ENCODE data around the gene UBE2Q1.
"Not testable (repeated sequence)": the region's sequence is repeated elsewhere in the genome, so short reads cannot be mapped to it uniquely, and the experiment has no call there.

The UBE2Q1 gene

DNA sequence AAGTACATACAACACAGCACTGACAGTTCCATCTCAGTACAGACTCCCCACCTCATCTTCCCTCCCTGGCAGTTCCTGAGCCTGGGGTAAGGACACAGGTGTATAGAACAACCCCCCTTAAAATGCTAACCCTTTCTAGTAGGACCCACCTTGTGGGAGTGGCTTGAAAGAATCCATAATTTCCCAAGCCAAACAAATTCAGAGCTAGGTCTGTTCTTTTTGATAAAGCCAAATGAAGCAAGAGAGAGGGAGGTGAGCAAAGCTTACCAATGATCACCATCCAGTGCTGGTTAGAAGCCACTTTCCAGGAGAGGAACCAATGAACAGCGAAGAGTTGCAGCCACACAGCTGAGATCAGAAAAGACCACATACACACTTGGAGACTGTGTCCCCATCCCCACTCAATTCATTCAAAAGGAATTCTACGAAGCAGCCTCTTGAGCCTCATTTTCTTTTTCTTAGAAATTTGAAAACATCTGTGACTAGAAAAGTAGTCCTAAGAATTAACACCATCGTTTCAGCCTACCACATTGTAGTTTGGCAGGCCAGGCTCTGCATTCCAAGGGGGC lies 9.2 kb downstream of the UBE2Q1 start:
- DNase-seq, result no peak

- DNase-seq, result no peak
Measured at GRCh38 chr1:154548028-154548427, 10.4 kb downstream of the UBE2Q1 start.

GRCh38 chr1:154547105-154547732 lies 11.2 kb downstream of the UBE2Q1 start:
- DNase-seq, result no peak

GRCh38 chr1:154546264-154547063 lies 12.0 kb downstream of the UBE2Q1 start:
- DNase-seq, result peak; percentile 72

GRCh38 chr1:154541231-154541630 lies 17.2 kb downstream of the UBE2Q1 start:
- no peak for DNase-seq

DNA sequence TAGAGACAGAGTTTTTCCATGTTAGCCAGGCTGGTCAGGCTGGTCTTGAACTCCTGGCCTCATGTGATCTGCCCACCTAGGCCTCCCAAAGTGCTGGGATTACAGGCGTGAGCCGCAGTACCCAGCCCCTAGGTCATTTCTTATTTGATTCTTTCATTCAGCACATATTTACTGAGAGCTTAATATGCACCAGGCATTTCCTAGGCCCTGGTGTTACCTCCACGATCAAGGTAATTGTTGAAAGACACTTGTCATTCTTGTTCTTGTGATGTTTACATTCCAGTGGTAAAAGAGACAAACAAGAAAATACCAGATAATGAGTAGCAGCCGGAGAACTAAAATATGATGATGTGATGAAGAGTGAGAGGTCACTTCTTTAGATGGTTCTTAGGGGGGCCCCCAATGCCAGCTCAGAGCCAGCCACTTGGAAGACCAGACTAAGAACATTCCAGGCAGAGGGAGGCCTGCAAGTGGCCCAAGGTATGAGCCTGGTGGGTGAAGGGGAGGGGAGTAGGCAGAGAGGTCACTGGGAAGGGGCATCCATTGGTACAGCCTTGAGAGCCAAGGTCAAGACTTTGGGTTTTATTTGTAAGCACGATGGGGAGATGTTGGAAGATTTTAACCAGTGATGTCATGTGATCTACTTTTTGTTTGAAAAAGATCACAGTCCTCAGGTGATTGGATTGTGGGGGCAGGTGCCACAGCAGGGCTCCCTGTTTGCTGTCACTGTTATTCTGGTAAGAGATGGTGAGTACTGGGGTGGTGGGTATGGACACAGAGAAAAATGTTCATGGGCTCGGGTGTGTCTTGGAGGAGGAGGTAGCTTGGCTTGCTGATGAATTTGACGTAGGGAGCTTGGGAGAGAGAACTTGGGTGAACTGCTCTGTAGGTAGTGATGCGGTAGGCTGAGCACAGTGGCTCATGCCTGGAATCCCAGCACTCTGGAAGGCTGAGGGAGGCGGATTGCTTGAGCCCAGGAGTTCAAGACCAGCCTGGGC lies 18.7 kb downstream of the UBE2Q1 start:
- DNase-seq, result no peak

- no peak for DNase-seq
Measured at GRCh38 chr1:154536570-154536969, 21.9 kb downstream of the UBE2Q1 start.

GRCh38 chr1:154533952-154534844 lies 24.3 kb downstream of the UBE2Q1 start:
- DNase-seq, result peak; percentile 81

- not testable (repeated sequence) for DNase-seq
Measured at GRCh38 chr1:154531950-154532349, 26.5 kb downstream of the UBE2Q1 start.

DNA sequence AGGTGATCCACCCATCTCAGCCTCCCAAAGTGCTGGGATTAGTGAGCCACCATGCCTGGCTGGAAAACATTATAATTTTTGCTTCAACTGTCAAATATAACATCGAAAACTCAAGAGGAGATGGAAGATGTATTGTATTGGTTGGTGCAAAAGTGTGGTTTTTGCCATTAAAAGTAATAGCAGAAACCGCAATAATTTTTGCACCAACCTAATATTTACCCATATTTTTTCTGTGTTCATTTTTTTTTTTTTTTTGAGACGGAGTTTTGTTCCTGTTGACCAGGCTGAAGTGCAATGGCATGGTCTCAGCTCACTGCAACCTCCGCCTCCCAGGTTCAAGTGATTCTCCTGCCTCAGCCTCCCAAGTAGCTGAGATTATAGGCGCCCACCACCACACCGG lies 29.2 kb downstream of the UBE2Q1 start:
- DNase-seq, result no peak

DNA sequence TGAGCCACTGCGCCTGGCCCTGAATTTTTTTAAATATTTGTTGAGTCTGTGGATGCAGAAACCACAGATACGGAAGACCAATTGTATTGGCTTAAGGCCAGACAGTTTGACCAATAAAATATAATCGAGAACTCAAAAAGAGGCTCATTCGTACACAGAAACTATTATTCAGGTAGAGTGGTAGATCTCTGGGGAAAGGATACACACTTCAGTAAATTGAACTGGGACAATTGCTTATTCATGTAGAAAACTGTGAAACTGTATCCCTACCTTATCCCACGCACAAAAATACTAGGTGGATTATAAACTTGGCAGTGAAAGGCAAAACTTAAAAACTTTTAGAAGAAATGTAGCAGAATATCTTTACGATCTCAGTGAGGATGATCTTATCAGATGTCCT lies 31.3 kb downstream of the UBE2Q1 start:
- no peak for DNase-seq

GRCh38 chr1:154524881-154525280 lies 33.6 kb downstream of the UBE2Q1 start:
- DNase-seq, result no peak

- peak; percentile 70 for DNase-seq
Measured at GRCh38 chr1:154521695-154522094, 36.8 kb downstream of the UBE2Q1 start.

GRCh38 chr1:154520333-154520732 lies 38.1 kb downstream of the UBE2Q1 start:
- DNase-seq, result no peak

DNA sequence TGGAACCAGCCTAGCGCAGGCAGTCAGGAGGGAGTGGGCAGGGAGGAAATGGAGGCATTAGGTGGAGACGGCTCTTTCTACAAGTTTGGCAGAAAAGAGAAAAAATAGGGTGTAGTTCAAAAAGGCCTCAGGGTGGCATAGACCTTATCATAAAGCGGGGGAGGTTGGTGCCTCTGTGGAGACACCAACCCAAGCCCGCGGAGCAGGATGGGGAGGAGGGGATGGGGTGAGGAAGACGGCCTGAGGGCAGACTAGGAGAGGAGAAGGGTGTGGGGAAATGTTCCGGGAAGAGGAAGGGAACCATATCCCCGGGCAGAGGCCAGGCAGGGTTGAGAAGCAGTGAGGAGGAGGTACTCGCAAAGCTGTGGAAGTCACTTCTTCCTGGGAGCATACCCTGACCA lies 38.9 kb downstream of the UBE2Q1 start:
- no peak for DNase-seq

DNA sequence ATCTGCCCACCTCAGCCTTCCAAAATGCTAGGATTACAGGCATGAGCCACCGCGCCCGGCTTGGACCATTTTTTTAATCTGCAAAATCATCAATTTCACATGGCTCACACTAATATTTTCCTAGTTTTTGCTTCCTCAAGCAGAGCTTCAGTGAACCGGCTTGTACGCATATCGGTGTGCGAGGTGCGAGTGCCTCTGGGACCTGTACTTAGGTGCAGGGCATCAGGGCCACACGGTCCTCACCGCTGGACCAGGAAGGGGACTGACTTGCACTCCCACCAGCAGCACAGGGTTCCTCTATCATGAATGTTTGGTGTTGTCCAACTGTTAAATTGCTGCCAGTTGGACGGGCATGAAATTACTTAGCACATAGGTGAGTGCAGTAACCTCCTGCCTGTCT lies 40.8 kb downstream of the UBE2Q1 start:
- no peak for DNase-seq

DNA sequence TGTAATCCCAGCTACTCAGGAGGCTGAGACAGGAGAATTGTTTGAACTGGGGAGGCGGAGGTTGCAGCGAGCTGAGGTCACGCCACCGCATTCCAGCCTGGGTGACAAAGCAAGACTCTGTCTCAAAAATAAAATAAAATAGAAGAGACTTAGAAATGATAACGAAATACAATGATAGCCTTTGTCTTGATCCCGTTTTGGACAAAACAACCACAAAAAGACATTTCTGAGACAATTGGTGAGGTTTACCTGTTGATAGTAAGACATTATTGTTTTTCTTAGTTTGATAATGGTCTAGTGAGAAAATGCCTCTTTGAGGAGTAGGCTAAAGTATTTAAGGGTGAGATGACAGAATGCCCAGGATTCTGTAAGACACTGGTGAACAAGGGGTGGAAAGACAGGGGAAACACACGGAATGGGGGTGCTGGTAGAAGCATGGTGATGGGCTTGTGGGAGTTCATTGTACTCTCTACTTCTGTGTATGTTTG lies 44.4 kb downstream of the UBE2Q1 start:
- no peak for DNase-seq

- DNase-seq, result no peak
Measured at GRCh38 chr1:154512760-154513159, 45.7 kb downstream of the UBE2Q1 start.

- no peak for DNase-seq
Measured at GRCh38 chr1:154503898-154504297, 54.6 kb downstream of the UBE2Q1 start.

DNA sequence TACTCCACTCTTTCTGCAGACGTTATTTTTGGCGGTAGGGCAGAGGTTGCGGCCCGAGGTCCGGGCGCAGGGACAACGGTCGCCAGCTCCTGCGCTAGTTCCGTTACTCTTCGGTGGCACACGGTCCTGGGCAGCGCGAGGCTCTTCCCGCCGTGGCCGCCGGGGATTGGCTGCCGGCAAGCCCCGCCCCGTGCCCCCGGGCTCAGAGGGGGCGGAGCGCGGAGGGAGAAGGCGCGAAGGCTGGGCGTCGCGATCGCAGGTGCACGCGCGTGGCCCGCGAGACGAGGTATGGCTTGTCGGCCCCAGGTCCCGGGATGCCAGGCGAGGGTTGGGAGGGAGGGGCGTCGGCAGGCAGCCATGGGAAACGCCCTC lies 55.7 kb downstream of the UBE2Q1 start:
- DNase-seq, result no peak

- peak; percentile 18 for DNase-seq
Measured at GRCh38 chr1:154502066-154502743, 56.3 kb downstream of the UBE2Q1 start, which contains the start of the genes SHE and TDRD10. TSS of gene SHE (minus strand) at chr1:154502412. CDS start at chr1:154502026, 386 bp downstream. TSS of gene TDRD10 (plus strand) at chr1:154502219. CDS start at chr1:154506904, 4,685 bp downstream.
